Smooth muscle cell (in vitro differentiated cells): ENCODE measurements around the gene FHOD3. TPM values are rescaled to one million over a fixed set of nuclear protein-coding genes. Genes with fewer than 3 reads are reported as not detected.

Experiments used
- DNase-seq: peaks from one replicate; lab custom pipeline; 2025; ENCODE audit not compliant: unreplicated experiment; lab: John Stamatoyannopoulos, UW
- H2AFZ ChIP-seq: fragments of 200-600 bp; sonication (generic); 2 replicates; pipeline ENCODE4 v1.6.0; 2016; ENCODE audit warnings: antibody characterized with exemption, low read depth, mild to moderate bottlenecking
- H3F3A ChIP-seq: fragments of 200-600 bp; sonication (generic); 2 replicates; pipeline ENCODE4 v1.6.0; 2017; ENCODE audit warnings: antibody characterized with exemption, low read depth
- H3K27ac ChIP-seq: fragments of 200-600 bp; sonication (generic); 2 replicates; pipeline ENCODE4 v1.5.1; 2016; ENCODE audit warnings: low read depth, mild to moderate bottlenecking
- H3K27me3 ChIP-seq: fragments of 200-600 bp; sonication (generic); 2 replicates; pipeline ENCODE4 v1.6.1; 2016; ENCODE audit warnings: low read depth, mild to moderate bottlenecking
- H3K36me3 ChIP-seq: fragments of 200-600 bp; sonication (generic); 2 replicates; pipeline ENCODE4 v1.5.1; 2016; ENCODE audit warnings: low read depth
- H3K4me1 ChIP-seq: fragments of 200-600 bp; sonication (generic); 2 replicates; pipeline ENCODE4 v1.5.1; 2016; ENCODE audit warnings: low read depth
- H3K4me2 ChIP-seq: fragments of 200-600 bp; sonication (generic); 2 replicates; pipeline ENCODE4 v1.6.0; 2016; ENCODE audit warnings: mild to moderate bottlenecking
- H3K4me3 ChIP-seq: fragments of 200-600 bp; sonication (generic); 2 replicates; pipeline ENCODE4 v1.5.1; 2016; ENCODE audit warnings: mild to moderate bottlenecking
- H3K79me2 ChIP-seq: fragments of 200-600 bp; sonication (generic); 2 replicates; pipeline ENCODE4 v1.6.0; 2016; ENCODE audit warnings: low read depth, mild to moderate bottlenecking
- H3K9ac ChIP-seq: fragments of 200-600 bp; sonication (generic); 2 replicates; pipeline ENCODE4 v1.6.0; 2016; ENCODE audit warnings: low read depth
- H3K9me3 ChIP-seq: fragments of 200-600 bp; sonication (generic); replicated peaks from 2 replicates; pipeline ENCODE4 v1.5.1; 2016; ENCODE audit warnings: low read depth
- H4K20me1 ChIP-seq: fragments of 200-600 bp; sonication (generic); 2 replicates; pipeline ENCODE4 v1.6.0; 2016; ENCODE audit warnings: low read depth
- CTCF ChIP-seq: fragments of 200-600 bp; sonication (generic); IDR thresholded peaks from 2 replicates; pipeline ENCODE4 v1.5.1; 2017; ENCODE audit warnings: borderline replicate concordance, mild to moderate bottlenecking, antibody characterized with exemption; ENCODE audit not compliant: insufficient read depth, poor library complexity, severe bottlenecking
- WGBS: methylation state at CpG from one replicate; pipeline ENCODE4 v1.1.7; 2016; ENCODE audit warnings: low lambda C conversion rate; 5-methylcytosine and 5-hydroxymethylcytosine counted together
- polyA plus RNA-seq: library from polyadenylated mRNA; unstranded; fragments of >200 nt; fragmentation: Nextera tagmentation; extraction: Ambion mirVana; gene quantifications from 2 replicates; pipeline ENCODE4 v1.2.1, GENCODE V29; 2016
- total RNA-seq: library from RNA; depleted of rRNA; stranded (reverse); fragments of >200 nt; gene quantifications from 2 replicates; pipeline ENCODE4 v1.2.3, GENCODE V29; 2014

Gene FHOD3
- total and polyA plus RNA-seq, 2 experiments from 2014 or later = 6.3 to 19.4 TPM

GRCh38 chr18:36501100-36501499 is 203.6 kb downstream of the FHOD3 start:
- Histone ChIP-seq H3F3A (no peaks in the 10 kb centered on the region), H3K27me3 (no peaks in the 10 kb centered on the region), H3K79me2 (no peaks in the 10 kb centered on the region), H3K36me3 (no peaks in the 10 kb centered on the region), H3K9ac (no peak overlapping the region), H3K4me1 (no peaks in the 10 kb centered on the region), H4K20me1 (no peaks in the 10 kb centered on the region), H3K4me3 (no peak overlapping the region), H2AFZ (no peak overlapping the region), H3K27ac (no peak overlapping the region), H3K9me3 (no peaks in the 10 kb centered on the region), H3K4me2 (no peak overlapping the region)
- no peak for DNase-seq
- TF ChIP-seq CTCF = no peak
- 95% methylated on average over 2 of the region's 2 CpGs for WGBS

GRCh38 chr18:36503477-36503876 is 206.0 kb downstream of the FHOD3 start:
- Histone ChIP-seq H3K9me3 (no peaks in the 10 kb centered on the region), H3F3A (no peaks in the 10 kb centered on the region), H3K4me1 (no peaks in the 10 kb centered on the region), H3K36me3 (no peaks in the 10 kb centered on the region), H3K27me3 (no peaks in the 10 kb centered on the region), H3K4me2 (no peak overlapping the region), H4K20me1 (no peaks in the 10 kb centered on the region), H3K79me2 (no peaks in the 10 kb centered on the region), H3K27ac (no peak overlapping the region), H2AFZ (no peak overlapping the region), H3K9ac (no peak overlapping the region), H3K4me3 (no peak overlapping the region)
- 88% methylated on average over 3 of the region's 3 CpGs for WGBS
- DNase-seq = no peak
- TF ChIP-seq CTCF = no peak

GRCh38 chr18:36504928-36505327 is 207.4 kb downstream of the FHOD3 start:
- Histone ChIP-seq H3K27ac (no peak overlapping the region), H3K4me3 (no peak overlapping the region), H3K4me2 (no peak overlapping the region), H3K9ac (no peak overlapping the region), H3K27me3 (no peaks in the 10 kb centered on the region), H4K20me1 (no peaks in the 10 kb centered on the region), H3K4me1 (no peaks in the 10 kb centered on the region), H3K36me3 (no peaks in the 10 kb centered on the region), H3F3A (no peaks in the 10 kb centered on the region), H3K9me3 (no peaks in the 10 kb centered on the region), H2AFZ (no peak overlapping the region), H3K79me2 (no peaks in the 10 kb centered on the region)
- no peak for DNase-seq
- WGBS = 96% methylated on average over 2 of the region's 2 CpGs
- no peak for TF ChIP-seq CTCF

- Histone ChIP-seq H3K4me1 (no peaks in the 10 kb centered on the region), H3K4me2 (no peak overlapping the region), H3K27me3 (no peaks in the 10 kb centered on the region), H3K9ac (no peak overlapping the region), H2AFZ (no peak overlapping the region), H3K9me3 (no peaks in the 10 kb centered on the region), H3K36me3 (no peaks in the 10 kb centered on the region), H3K79me2 (no peaks in the 10 kb centered on the region), H4K20me1 (no peaks in the 10 kb centered on the region), H3K4me3 (no peak overlapping the region), H3F3A (no peaks in the 10 kb centered on the region), H3K27ac (no peak overlapping the region)
- no peak for TF ChIP-seq CTCF
- 83% methylated on average over 1 of the region's 1 CpG for WGBS
- no peak for DNase-seq
Measured at GRCh38 chr18:36505665-36506064, 208.2 kb downstream of the FHOD3 start.
